Measurements from ENCODE around the gene ACAN. TPM values are rescaled to one million over a fixed set of nuclear protein-coding genes. Genes with fewer than 3 reads are reported as not detected.
A peak's percentile ranks its signal among the peaks of the same experiment; 100 is the strongest.

The ACAN gene
- total RNA-seq, 1 donor, result 3.3 TPM

GRCh38 chr15:88799341-88799740 is 3.9 kb upstream of the ACAN start:
- DNase-seq (ENCODE audit: low read depth), result no peak
- H3K4me3 ChIP-seq (ENCODE audit: low read depth, low read length), result no peak overlapping the region
- no peak for TF ChIP-seq CTCF (IDR thresholded peaks at IDR 0.05; ENCODE audit: insufficient read depth, low read length)

GRCh38 chr15:88800026-88800425 is 3.2 kb upstream of the ACAN start:
- DNase-seq (ENCODE audit: low read depth), result peak; percentile 18
- no peak overlapping the region for H3K4me3 ChIP-seq (ENCODE audit: low read depth, low read length)
- no peak for TF ChIP-seq CTCF (IDR thresholded peaks at IDR 0.05; ENCODE audit: insufficient read depth, low read length)

- no peak for DNase-seq (ENCODE audit: low read depth)
- H3K4me3 ChIP-seq (ENCODE audit: low read depth, low read length), result no peak overlapping the region
- no peak for TF ChIP-seq CTCF (IDR thresholded peaks at IDR 0.05; ENCODE audit: insufficient read depth, low read length)
Measured at GRCh38 chr15:88800738-88801137, 2.5 kb upstream of the ACAN start.

- no peak for TF ChIP-seq CTCF (IDR thresholded peaks at IDR 0.05; ENCODE audit: insufficient read depth, low read length)
- no peak overlapping the region for H3K4me3 ChIP-seq (ENCODE audit: low read depth, low read length)
- no peak for DNase-seq (ENCODE audit: low read depth)
Measured at GRCh38 chr15:88802250-88802990, 816 bp upstream of the ACAN start.

DNA sequence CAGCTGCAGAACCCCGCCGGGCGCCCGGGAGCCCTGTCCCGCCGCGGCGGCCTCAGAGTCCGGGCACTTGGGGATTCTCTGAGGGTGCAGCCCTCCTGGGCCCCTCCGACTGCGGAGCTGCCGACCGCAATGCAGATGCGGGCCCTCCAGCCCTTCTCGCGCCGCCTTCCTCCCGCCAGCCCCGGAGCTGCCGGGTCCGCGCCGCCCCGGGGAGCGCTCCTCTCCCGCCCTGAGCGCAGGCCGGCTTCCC is 320 bp upstream of the ACAN start:
- TF ChIP-seq CTCF (IDR thresholded peaks at IDR 0.05; ENCODE audit: insufficient read depth, low read length), result no peak
- H3K4me3 ChIP-seq (ENCODE audit: low read depth, low read length), result no peak overlapping the region
- DNase-seq (ENCODE audit: low read depth), result no peak

GRCh38 chr15:88803920-88804247 is 648 bp downstream of the ACAN start:
- no peak for TF ChIP-seq CTCF (IDR thresholded peaks at IDR 0.05; ENCODE audit: insufficient read depth, low read length)
- no peak overlapping the region for H3K4me3 ChIP-seq (ENCODE audit: low read depth, low read length)
- DNase-seq (ENCODE audit: low read depth), result no peak

DNA sequence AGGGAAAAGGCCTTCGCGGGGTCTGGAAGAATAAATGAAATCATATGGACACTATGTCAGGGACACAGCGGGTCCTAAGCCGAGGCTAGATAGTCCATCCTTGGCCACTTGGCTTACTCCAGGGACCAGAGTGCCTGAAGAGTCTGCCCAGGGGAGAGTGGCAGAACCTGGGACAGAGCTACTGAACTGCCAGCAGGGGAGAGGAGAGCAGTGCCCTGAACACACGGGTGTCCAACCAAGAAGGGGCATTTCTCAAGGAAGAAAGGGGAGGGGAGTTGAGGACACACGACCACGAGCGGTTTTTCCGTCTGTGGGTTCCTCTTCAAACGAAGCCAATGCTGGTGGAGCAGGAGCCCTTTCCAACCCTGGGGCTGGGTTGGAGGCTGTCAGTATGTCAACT is 1.0 kb downstream of the ACAN start:
- TF ChIP-seq CTCF (IDR thresholded peaks at IDR 0.05; ENCODE audit: insufficient read depth, low read length), result no peak
- no peak overlapping the region for H3K4me3 ChIP-seq (ENCODE audit: low read depth, low read length)
- no peak for DNase-seq (ENCODE audit: low read depth)

Measured in fibroblast of the aortic adventitia (primary cell).